Measurements from ENCODE around the gene IRX5. TPM values are rescaled to one million over a fixed set of nuclear protein-coding genes. Genes with fewer than 3 reads are reported as not detected.

The IRX5 gene
- total RNA-seq, 1 experiment from 2014 or later = 0.86 TPM

- no peak overlapping the region for H3K4me2 ChIP-seq (ENCODE audit: low read length)
- intact Hi-C loops (cut with micrococcal nuclease) = no loop called here
- BruUV-seq (replicated peaks) = no TSS peak
- H3K9ac ChIP-seq (ENCODE audit: low read length) = no peak overlapping the region
- no peak overlapping the region for H3K4me3 ChIP-seq (replicated peaks in 1 of 2; ENCODE audit: low read depth in 1 of 2, low read length in 2 of 2)
- H2AFZ ChIP-seq (ENCODE audit: low read depth, low read length, poor library complexity, severe bottlenecking) = no peak overlapping the region
- no peak for TF ChIP-seq RAD21 (IDR thresholded peaks at IDR 0.05; ENCODE audit: low read depth)
- TF ChIP-seq ZBTB33 (IDR thresholded peaks at IDR 0.05; ENCODE audit: extremely low read depth, insufficient replicate concordance, low read length) = no peak
- no peak for TF ChIP-seq POLR2A (IDR thresholded peaks at IDR 0.05; ENCODE audit: borderline replicate concordance, extremely low read depth, insufficient read depth, insufficient read length)
- TF ChIP-seq EGR1 (IDR thresholded peaks at IDR 0.05; ENCODE audit: low read depth) = no peak
- no peak for TF ChIP-seq ZNF274 (IDR thresholded peaks at IDR 0.05; ENCODE audit: low read depth, low read length)
- no peak for TF ChIP-seq MAX (IDR thresholded peaks at IDR 0.05)
- no peak for TF ChIP-seq ZFX (IDR thresholded peaks at IDR 0.05)
- no peak for TF ChIP-seq CTCF (IDR thresholded peaks at IDR 0.05 in 2 of 3, conservative IDR thresholded peaks at IDR 0.05 in 1 of 3; ENCODE audit: borderline replicate concordance in 1 of 3, insufficient read depth in 1 of 3, low read depth in 2 of 3, low read length in 2 of 3)
- TF ChIP-seq SP1 (IDR thresholded peaks at IDR 0.05; ENCODE audit: low read depth) = no peak
- no peak for TF ChIP-seq YY1 (IDR thresholded peaks at IDR 0.05; ENCODE audit: extremely low read depth, insufficient replicate concordance, low read depth, low read length)
- TF ChIP-seq SRF (IDR thresholded peaks at IDR 0.05; ENCODE audit: low read depth) = no peak
- TF ChIP-seq SIN3A (IDR thresholded peaks at IDR 0.05; ENCODE audit: low read depth) = no peak
- no peak for TF ChIP-seq TCF7L2 (IDR thresholded peaks at IDR 0.05; ENCODE audit: borderline replicate concordance, extremely low read depth, insufficient read depth, insufficient read length)
- TF ChIP-seq POLR2AphosphoS5 (IDR thresholded peaks at IDR 0.05; ENCODE audit: low read depth, low read length) = no peak
- TF ChIP-seq CEBPB (IDR thresholded peaks at IDR 0.05; ENCODE audit: low read depth) = no peak
- no peak for TF ChIP-seq REST (IDR thresholded peaks at IDR 0.05; ENCODE audit: low read depth)
- TF ChIP-seq EZH2 (IDR thresholded peaks at IDR 0.05) = no peak
- TF ChIP-seq EZH2phosphoT487 (IDR thresholded peaks at IDR 0.05; ENCODE audit: borderline replicate concordance) = no peak
- TF ChIP-seq CBX3 (IDR thresholded peaks at IDR 0.05; ENCODE audit: low read depth) = no peak
- TF ChIP-seq ELF1 (IDR thresholded peaks at IDR 0.05; ENCODE audit: borderline replicate concordance, low read depth) = no peak
- ChIA-PET RAD21 (ENCODE audit: low non-redundant PET in 1 of 2, low total read pairs in 2 of 2, uncharacterized antibody in 2 of 2, unreplicated experiment in 2 of 2) (no interaction called here), POLR2A (no interaction called here), CTCF (no interaction called here)
- H3K27ac ChIP-seq (ENCODE audit: low read depth, low read length) = no peak overlapping the region
- no peaks in the 10 kb centered on the region for H3K9me3 ChIP-seq (ENCODE audit: control insufficient read depth in 1 of 2, insufficient read depth in 1 of 2, low read depth in 1 of 2, low read length in 2 of 2)
- no peaks in the 10 kb centered on the region for H3K79me2 ChIP-seq (ENCODE audit: insufficient read depth, low read length)
- ATAC-seq = no peak
- H3K27me3 ChIP-seq (ENCODE audit: insufficient read depth, low read length) = no peaks in the 10 kb centered on the region
- H3K36me3 ChIP-seq (ENCODE audit: control insufficient read depth in 1 of 2, insufficient read depth in 2 of 2, low read length in 2 of 2) = no peaks in the 10 kb centered on the region
- H3K9me2 ChIP-seq (ENCODE audit: insufficient read depth) = no peaks in the 10 kb centered on the region
- H4K20me1 ChIP-seq (ENCODE audit: insufficient read depth) = no peaks in the 10 kb centered on the region
- no peak for DNase-seq (ENCODE audit: low read depth, low spot score)
- peaks cover 0 to 7% of the 10 kb centered on the region in 2 experiments; a peak in 1 of 4 replicates for H3K4me1 ChIP-seq (ENCODE audit: control insufficient read depth in 1 of 2, insufficient read depth in 2 of 2, low read length in 2 of 2)
Measured at GRCh38 chr16:54933281-54934011, 2.8 kb downstream of the IRX5 start.
